ENCODE data around the gene EIF1AX.
"Not testable (repeated sequence)": the region's sequence is repeated elsewhere in the genome, so short reads cannot be mapped to it uniquely, and the experiment has no call there.

EIF1AX gene

DNA sequence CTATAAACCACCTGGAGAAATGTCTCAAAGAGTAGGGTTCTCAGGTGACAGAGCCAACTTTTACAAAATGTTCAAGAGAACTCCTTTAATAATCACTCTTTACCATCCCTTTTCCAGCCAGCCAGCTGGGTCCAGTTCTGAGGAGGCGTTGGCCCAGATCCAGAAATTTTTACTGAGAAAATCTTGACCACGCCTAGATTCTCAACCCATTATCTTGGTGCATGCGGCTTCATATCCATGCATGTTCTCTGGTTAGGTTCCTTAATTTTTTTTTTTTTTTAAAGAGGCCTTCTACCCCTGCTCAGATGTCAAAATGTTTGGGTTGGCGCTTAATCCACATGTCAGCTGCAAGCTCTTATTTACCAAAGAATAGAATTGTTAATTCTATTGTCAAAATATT lies 13.0 kb downstream of the EIF1AX start:
- Histone ChIP-seq H3K36me3 (ENCODE audit: control insufficient read depth, low read length) (peaks cover 48% of the 10 kb centered on the region), H3K4me2 (ENCODE audit: low read length) (no peak overlapping the region), H3F3A (ENCODE audit: control insufficient read depth, insufficient read depth) (peaks cover 23% of the 10 kb centered on the region)

DNA sequence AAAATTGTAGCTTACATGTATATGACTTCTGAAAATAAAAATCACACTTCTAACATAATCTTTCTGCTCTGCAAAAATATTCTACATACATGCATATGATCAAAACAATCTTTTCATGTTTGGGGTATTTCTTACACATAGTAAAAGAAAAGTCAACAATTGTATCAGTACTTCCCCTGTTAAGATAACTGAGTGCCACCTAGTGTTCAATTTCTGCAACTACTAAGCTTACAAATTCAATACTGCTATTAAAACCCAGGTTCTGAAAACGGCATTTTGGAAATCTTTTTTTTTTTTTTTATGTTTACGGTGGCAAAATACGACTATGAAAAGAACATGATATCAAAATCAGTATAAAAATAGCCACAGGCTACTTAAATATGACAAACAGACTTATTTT lies 14.2 kb downstream of the EIF1AX start:
- H3K9me2 ChIP-seq (replicated peaks; ENCODE audit: control insufficient read depth, low read length); H3K27me3 ChIP-seq (ENCODE audit: control insufficient read depth, low read length); H4K20me1 ChIP-seq (ENCODE audit: control insufficient read depth, insufficient read depth, low read depth, low read length); H3K79me2 ChIP-seq (ENCODE audit: control insufficient read depth, low read length); H3K27ac ChIP-seq (ENCODE audit: low read depth, low read length); H3K4me1 ChIP-seq (ENCODE audit: control insufficient read depth, low read length); H3K4me2 ChIP-seq (ENCODE audit: low read length); H3K9me3 ChIP-seq (ENCODE audit: control insufficient read depth, insufficient read depth, low read length); H3K4me3 ChIP-seq (ENCODE audit: low read length): not testable (repeated sequence)
- peaks cover 35% of the 10 kb centered on the region for H3K36me3 ChIP-seq (ENCODE audit: control insufficient read depth, low read length)
- H3F3A ChIP-seq (ENCODE audit: control insufficient read depth, insufficient read depth), result peaks cover 23% of the 10 kb centered on the region

More for the DNA sequence above, 13.0 kb downstream of the EIF1AX start:
- Histone ChIP-seq H3K9me3 (ENCODE audit: control insufficient read depth, insufficient read depth, low read length) (no peaks in the 10 kb centered on the region), H3K4me3 (ENCODE audit: low read length) (no peak overlapping the region), H3K9me2 (replicated peaks; ENCODE audit: control insufficient read depth, low read length) (no peaks in the 10 kb centered on the region), H3K27me3 (ENCODE audit: control insufficient read depth, low read length) (no peaks in the 10 kb centered on the region), H3K4me1 (ENCODE audit: control insufficient read depth, low read length) (no peaks in the 10 kb centered on the region), H3K27ac (ENCODE audit: low read depth, low read length) (no peak overlapping the region), H3K79me2 (ENCODE audit: control insufficient read depth, low read length) (no peaks in the 10 kb centered on the region), H4K20me1 (ENCODE audit: control insufficient read depth, insufficient read depth, low read depth, low read length) (no peaks in the 10 kb centered on the region)
- no peak for TF ChIP-seq EZH2phosphoT487 (IDR thresholded peaks at IDR 0.05; ENCODE audit: borderline replicate concordance, low read length)
- TF ChIP-seq, protein P1, sequence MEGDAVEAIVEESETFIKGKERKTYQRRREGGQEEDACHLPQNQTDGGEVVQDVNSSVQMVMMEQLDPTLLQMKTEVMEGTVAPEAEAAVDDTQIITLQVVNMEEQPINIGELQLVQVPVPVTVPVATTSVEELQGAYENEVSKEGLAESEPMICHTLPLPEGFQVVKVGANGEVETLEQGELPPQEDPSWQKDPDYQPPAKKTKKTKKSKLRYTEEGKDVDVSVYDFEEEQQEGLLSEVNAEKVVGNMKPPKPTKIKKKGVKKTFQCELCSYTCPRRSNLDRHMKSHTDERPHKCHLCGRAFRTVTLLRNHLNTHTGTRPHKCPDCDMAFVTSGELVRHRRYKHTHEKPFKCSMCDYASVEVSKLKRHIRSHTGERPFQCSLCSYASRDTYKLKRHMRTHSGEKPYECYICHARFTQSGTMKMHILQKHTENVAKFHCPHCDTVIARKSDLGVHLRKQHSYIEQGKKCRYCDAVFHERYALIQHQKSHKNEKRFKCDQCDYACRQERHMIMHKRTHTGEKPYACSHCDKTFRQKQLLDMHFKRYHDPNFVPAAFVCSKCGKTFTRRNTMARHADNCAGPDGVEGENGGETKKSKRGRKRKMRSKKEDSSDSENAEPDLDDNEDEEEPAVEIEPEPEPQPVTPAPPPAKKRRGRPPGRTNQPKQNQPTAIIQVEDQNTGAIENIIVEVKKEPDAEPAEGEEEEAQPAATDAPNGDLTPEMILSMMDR (IDR thresholded peaks at IDR 0.05; ENCODE audit: low read depth, low read length, poor library complexity, severe bottlenecking), result no peak

DNA sequence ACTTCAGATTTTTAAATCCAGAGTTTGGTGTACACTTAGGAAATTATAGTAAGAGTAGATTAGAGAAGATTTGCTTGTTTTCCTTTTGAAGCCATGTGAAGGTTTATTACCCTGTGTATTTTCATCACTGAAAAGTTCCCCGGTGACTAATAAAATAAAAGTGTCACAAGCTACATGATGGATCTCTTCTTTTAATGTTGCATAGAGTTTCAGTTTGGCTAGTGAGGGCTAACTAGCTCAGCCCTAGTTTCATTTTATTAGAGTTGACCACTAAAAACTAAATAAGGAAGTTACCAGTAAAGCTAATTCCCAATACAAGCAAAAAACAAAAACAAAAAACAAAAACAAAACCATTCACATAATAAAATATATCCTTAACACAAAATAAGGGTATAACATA lies 14.8 kb downstream of the EIF1AX start:
- not testable (repeated sequence) for H3K79me2 ChIP-seq (ENCODE audit: control insufficient read depth, low read length); H3K4me2 ChIP-seq (ENCODE audit: low read length); H3K4me1 ChIP-seq (ENCODE audit: control insufficient read depth, low read length); H3K9me3 ChIP-seq (ENCODE audit: control insufficient read depth, insufficient read depth, low read length); H3K27me3 ChIP-seq (ENCODE audit: control insufficient read depth, low read length); H3K9me2 ChIP-seq (replicated peaks; ENCODE audit: control insufficient read depth, low read length); H4K20me1 ChIP-seq (ENCODE audit: control insufficient read depth, insufficient read depth, low read depth, low read length); H3K4me3 ChIP-seq (ENCODE audit: low read length); H3K27ac ChIP-seq (ENCODE audit: low read depth, low read length)
- Histone ChIP-seq H3F3A (ENCODE audit: control insufficient read depth, insufficient read depth) (peaks cover 23% of the 10 kb centered on the region), H3K36me3 (ENCODE audit: control insufficient read depth, low read length) (peaks cover 29% of the 10 kb centered on the region)

DNA sequence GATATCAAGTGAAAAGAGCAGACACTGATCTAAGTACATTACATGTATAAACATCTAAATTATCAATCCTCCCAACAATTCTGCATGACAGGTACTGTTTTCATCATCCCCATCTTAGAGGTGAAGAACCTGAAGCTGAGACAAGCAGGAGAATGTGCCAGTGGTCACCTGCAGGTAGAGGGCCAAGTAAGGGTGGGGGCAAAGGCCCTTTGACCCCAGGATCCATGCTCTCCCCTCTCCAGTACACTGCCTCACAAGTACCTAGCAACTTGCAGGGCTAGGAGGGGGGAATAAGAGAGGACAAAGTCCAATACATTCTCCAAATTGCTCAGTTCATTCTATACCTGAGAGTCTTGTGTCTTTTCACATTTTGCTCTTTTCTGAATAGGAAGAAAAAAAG lies 16.7 kb downstream of the EIF1AX start:
- Histone ChIP-seq H3K9me2 (replicated peaks; ENCODE audit: control insufficient read depth, low read length) (no peaks in the 10 kb centered on the region), H3K27ac (ENCODE audit: low read depth, low read length) (no peak overlapping the region), H3K9me3 (ENCODE audit: control insufficient read depth, insufficient read depth, low read length) (no peaks in the 10 kb centered on the region), H3K4me3 (ENCODE audit: low read length) (no peak overlapping the region), H3K36me3 (ENCODE audit: control insufficient read depth, low read length) (peaks cover 19% of the 10 kb centered on the region), H4K20me1 (ENCODE audit: control insufficient read depth, insufficient read depth, low read depth, low read length) (no peaks in the 10 kb centered on the region), H3K4me2 (ENCODE audit: low read length) (no peak overlapping the region), H3K4me1 (ENCODE audit: control insufficient read depth, low read length) (no peaks in the 10 kb centered on the region), H3K79me2 (ENCODE audit: control insufficient read depth, low read length) (no peaks in the 10 kb centered on the region), H3K27me3 (ENCODE audit: control insufficient read depth, low read length) (no peaks in the 10 kb centered on the region), H3F3A (ENCODE audit: control insufficient read depth, insufficient read depth) (peaks cover 20% of the 10 kb centered on the region)
- TF ChIP-seq, protein P1 (IDR thresholded peaks at IDR 0.05; ENCODE audit: low read depth, low read length, poor library complexity, severe bottlenecking), result no peak
- TF ChIP-seq EZH2phosphoT487 (IDR thresholded peaks at IDR 0.05; ENCODE audit: borderline replicate concordance, low read length), result no peak
